Upper lobe of right lung (tissue), 1 donor: ENCODE data around the gene ABRAXAS1. TPM values are rescaled to one million over a fixed set of nuclear protein-coding genes. Genes with fewer than 3 reads are reported as not detected.
"Not testable (repeated sequence)": the region's sequence is repeated elsewhere in the genome, so short reads cannot be mapped to it uniquely, and the experiment has no call there.

Experiments
- ATAC-seq: fragments of 200-7000 bp; cut with Tn5 transposase; one replicate; pipeline ENCODE4 v1.9.1; 2020; ENCODE audit warnings: mild to moderate bottlenecking, moderate library complexity
- DNase-seq: peaks from one replicate; pipeline ENCODE4 v3.0.0-alpha.2; 2020
- H3K27ac ChIP-seq: fragments of 200-600 bp; one replicate; pipeline ENCODE4 v1.8.0; 2022
- H3K27me3 ChIP-seq: fragments of 200-600 bp; one replicate; pipeline ENCODE4 v1.8.0; 2022; ENCODE audit warnings: mild to moderate bottlenecking
- H3K36me3 ChIP-seq: fragments of 200-600 bp; one replicate; pipeline ENCODE4 v1.8.0; 2022
- H3K4me1 ChIP-seq: fragments of 200-600 bp; one replicate; pipeline ENCODE4 v1.8.0; 2022
- H3K4me3 ChIP-seq: fragments of 200-600 bp; one replicate; pipeline ENCODE4 v1.8.0; 2022; ENCODE audit warnings: mild to moderate bottlenecking
- H3K9me3 ChIP-seq: fragments of 200-600 bp; one replicate; pipeline ENCODE4 v1.8.0; 2022
- intact Hi-C: fragments of 100-400 bp; cut with DNase I; formaldehyde crosslinking; loops from one replicate; pipeline ENCODE4 v1.11.0; 2022
- total RNA-seq: library from RNA; stranded (reverse); fragmentation: NEBNext Ultra II Directional; extraction: Animal tissue kit (Norgen Biotek cat#: 25700); gene quantifications from one replicate; pipeline ENCODE4 v1.2.1, GENCODE V29; 2021
- TF ChIP-seq, protein P1 (sequence below): fragments of 200-600 bp; IDR thresholded peaks from one replicate; pipeline ENCODE4 v1.8.0; 2022; ENCODE audit warnings: antibody characterized with exemption
- donor health status: DM: no; HTN: yes; CAD: no; lungs with severe emphysema.

ABRAXAS1 gene
- total RNA-seq, 1 donor from 2014 or later: 12.0 TPM

DNA sequence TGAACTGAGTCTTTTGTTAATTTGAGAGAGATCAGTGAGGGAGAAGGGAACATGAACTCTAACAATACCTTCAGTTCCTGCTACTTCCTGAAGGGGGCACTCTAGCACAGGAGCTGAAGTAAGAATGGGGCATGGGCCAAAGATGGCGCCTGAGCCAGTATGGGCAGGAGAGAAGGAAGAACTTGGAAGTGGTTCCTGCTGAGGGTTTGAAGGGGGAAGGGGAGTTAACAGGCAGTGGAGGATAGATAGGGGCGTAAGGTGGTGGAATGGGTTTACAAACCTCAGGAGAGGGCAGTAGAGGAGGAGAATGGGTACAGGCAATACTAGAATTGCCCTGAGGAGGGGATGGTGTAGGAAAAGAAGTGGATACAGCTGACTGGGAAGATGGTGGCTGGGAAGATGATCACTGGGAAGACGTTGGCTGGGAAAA is 24.3 kb upstream of the ABRAXAS1 start:
- H3K27me3 ChIP-seq, H3K9me3 ChIP-seq, H3K4me3 ChIP-seq, H3K36me3 ChIP-seq, H3K4me1 ChIP-seq, H3K27ac ChIP-seq: not testable (repeated sequence)
- ATAC-seq (peak; percentile 86), DNase-seq (peak; percentile 70)
- intact Hi-C loops: loop anchor here (10.0 kb wide), 1 partner anchor 126 kb away; no protein-coding TSS in a partner anchor
- TF ChIP-seq, protein P1, sequence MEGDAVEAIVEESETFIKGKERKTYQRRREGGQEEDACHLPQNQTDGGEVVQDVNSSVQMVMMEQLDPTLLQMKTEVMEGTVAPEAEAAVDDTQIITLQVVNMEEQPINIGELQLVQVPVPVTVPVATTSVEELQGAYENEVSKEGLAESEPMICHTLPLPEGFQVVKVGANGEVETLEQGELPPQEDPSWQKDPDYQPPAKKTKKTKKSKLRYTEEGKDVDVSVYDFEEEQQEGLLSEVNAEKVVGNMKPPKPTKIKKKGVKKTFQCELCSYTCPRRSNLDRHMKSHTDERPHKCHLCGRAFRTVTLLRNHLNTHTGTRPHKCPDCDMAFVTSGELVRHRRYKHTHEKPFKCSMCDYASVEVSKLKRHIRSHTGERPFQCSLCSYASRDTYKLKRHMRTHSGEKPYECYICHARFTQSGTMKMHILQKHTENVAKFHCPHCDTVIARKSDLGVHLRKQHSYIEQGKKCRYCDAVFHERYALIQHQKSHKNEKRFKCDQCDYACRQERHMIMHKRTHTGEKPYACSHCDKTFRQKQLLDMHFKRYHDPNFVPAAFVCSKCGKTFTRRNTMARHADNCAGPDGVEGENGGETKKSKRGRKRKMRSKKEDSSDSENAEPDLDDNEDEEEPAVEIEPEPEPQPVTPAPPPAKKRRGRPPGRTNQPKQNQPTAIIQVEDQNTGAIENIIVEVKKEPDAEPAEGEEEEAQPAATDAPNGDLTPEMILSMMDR: peak; percentile 82

DNA sequence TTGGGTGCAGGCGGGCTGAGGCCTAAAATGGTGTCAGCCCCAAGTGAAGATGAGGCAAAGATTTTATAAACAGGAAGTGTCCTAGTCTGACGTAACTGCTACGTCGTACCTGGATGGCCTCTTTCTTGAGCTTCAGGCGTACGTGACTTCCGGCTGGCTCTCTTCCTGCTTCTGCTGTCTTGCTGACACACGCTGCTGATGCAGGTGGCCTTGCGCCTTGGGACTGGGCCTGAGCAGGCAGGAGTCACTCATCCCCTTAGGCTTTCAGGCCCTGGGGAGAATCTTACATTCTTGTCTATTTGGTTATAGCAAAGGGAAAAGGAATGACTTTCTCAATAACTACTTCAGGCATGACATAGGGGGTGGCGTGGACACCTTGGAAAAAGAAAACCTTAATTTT is 20.1 kb upstream of the ABRAXAS1 start:
- no peak for DNase-seq
- Histone ChIP-seq H3K4me1 (no peaks in the 10 kb centered on the region), H3K36me3 (no peaks in the 10 kb centered on the region), H3K27ac (no peak overlapping the region), H3K4me3 (no peak overlapping the region), H3K27me3 (no peaks in the 10 kb centered on the region), H3K9me3 (no peaks in the 10 kb centered on the region)
- no peak for ATAC-seq
- TF ChIP-seq, protein P1: no peak
- intact Hi-C loops: loop anchor here (10.0 kb wide), 1 partner anchor 130 kb away; no protein-coding TSS in a partner anchor

DNA sequence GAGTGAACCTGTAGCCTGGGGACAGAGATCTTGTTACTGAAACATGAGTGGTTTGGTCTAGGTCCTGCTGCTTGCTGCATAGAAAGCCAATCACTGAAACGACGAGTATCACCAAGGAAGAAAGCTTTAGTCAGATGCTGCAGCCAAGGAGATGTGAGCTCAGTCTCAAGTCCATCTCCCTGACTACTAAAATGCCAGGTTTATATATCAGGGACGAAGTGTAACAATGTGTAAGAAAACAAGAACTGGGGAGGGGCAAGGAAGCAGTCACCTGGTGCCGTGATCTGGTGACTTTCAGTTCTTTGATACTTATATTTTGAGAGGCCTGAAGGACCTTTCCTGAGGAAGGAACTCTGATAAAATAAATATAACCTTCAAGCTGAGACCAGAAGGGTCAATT is 19.6 kb upstream of the ABRAXAS1 start:
- H3K36me3 ChIP-seq: no peaks in the 10 kb centered on the region
- intact Hi-C loops: loop anchor here (10.0 kb wide), 1 partner anchor 130 kb away; no protein-coding TSS in a partner anchor
- H3K27ac ChIP-seq: peak overlapping the region; percentile 49
- H3K4me3 ChIP-seq: no peak overlapping the region
- ATAC-seq: peak; percentile 62
- H3K9me3 ChIP-seq: no peaks in the 10 kb centered on the region
- no peaks in the 10 kb centered on the region for H3K4me1 ChIP-seq
- no peak for DNase-seq
- TF ChIP-seq, protein P1: no peak
- H3K27me3 ChIP-seq: no peaks in the 10 kb centered on the region

DNA sequence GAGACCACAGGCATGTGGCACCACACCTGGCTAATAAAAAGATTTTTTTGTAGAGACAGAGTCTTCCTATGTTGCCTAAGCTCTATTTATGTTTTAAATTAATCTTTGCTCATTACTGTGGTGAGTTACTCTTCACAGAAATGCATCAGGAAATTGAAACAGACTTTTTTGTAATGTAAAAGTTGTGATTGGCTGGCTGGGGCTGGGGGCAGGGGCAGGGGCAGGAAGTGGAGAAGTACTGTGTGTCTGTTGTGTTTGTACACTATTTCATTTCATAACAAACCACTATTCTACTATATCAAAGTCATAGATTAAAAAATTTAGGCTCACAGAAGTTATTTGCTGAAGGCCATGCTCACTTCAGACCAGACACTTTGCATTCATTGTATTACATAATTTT is 19.1 kb upstream of the ABRAXAS1 start:
- no peaks in the 10 kb centered on the region for H3K9me3 ChIP-seq
- ATAC-seq (no peak), DNase-seq (no peak)
- intact Hi-C loops: loop anchor here (10.0 kb wide), 1 partner anchor 131 kb away; no protein-coding TSS in a partner anchor
- H3K4me1 ChIP-seq: no peaks in the 10 kb centered on the region
- TF ChIP-seq, protein P1: no peak
- no peak overlapping the region for H3K4me3 ChIP-seq
- H3K27ac ChIP-seq: peak overlapping the region; percentile 49
- H3K27me3 ChIP-seq: no peaks in the 10 kb centered on the region
- no peaks in the 10 kb centered on the region for H3K36me3 ChIP-seq

DNA sequence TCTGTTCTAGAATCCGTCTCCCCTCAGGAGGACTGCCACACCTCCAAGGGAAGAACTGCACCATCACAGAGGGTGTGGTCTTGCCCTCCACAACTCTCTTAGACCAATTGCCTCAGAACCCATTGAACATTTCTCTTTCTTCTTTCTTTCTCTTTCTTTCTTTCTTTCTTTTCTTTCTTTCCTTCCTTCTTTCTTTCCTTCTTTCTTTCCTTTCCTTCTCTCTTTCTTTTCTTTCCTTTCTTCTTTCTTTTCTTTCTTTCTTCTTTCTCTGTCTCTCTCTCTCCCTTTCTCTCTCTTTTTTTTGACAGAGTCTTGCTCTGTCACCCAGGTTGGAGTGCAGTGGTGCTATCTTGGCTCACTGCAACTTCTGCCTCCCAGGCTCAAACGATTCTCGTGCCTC is 16.8 kb upstream of the ABRAXAS1 start:
- H3K4me3 ChIP-seq, DNase-seq, H3K27ac ChIP-seq, ATAC-seq, H3K9me3 ChIP-seq, H3K4me1 ChIP-seq, H3K27me3 ChIP-seq, H3K36me3 ChIP-seq: not testable (repeated sequence)
- intact Hi-C loops: loop anchor here (10.0 kb wide), 1 partner anchor 133 kb away; no protein-coding TSS in a partner anchor

DNA sequence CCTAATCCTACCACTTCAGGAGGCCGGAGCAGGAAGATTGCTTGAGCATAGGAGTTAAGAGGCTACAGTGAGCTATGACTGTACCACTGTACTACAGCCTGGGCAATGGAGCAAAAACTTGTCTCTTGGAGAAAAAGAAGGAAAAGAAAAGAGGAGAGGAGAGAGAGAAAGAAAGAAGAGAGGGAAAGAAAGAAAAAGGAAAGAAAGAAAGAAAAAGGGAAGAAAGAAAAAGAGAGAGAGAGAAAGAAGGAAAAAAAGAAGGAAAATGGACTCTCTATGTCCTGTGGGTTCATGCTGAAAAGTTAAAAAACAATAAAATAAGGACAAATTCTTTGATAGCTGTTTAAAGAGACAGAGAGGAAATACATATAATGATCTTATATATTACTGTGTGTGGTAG is 13.3 kb upstream of the ABRAXAS1 start:
- H3K4me3 ChIP-seq: no peak overlapping the region
- no peak for DNase-seq
- no peaks in the 10 kb centered on the region for H3K9me3 ChIP-seq
- H3K27me3 ChIP-seq: no peaks in the 10 kb centered on the region
- no peak for ATAC-seq
- H3K4me1 ChIP-seq: no peaks in the 10 kb centered on the region
- no peaks in the 10 kb centered on the region for H3K36me3 ChIP-seq
- TF ChIP-seq, protein P1: no peak
- H3K27ac ChIP-seq: no peak overlapping the region
- intact Hi-C loops: no loop called here

DNA sequence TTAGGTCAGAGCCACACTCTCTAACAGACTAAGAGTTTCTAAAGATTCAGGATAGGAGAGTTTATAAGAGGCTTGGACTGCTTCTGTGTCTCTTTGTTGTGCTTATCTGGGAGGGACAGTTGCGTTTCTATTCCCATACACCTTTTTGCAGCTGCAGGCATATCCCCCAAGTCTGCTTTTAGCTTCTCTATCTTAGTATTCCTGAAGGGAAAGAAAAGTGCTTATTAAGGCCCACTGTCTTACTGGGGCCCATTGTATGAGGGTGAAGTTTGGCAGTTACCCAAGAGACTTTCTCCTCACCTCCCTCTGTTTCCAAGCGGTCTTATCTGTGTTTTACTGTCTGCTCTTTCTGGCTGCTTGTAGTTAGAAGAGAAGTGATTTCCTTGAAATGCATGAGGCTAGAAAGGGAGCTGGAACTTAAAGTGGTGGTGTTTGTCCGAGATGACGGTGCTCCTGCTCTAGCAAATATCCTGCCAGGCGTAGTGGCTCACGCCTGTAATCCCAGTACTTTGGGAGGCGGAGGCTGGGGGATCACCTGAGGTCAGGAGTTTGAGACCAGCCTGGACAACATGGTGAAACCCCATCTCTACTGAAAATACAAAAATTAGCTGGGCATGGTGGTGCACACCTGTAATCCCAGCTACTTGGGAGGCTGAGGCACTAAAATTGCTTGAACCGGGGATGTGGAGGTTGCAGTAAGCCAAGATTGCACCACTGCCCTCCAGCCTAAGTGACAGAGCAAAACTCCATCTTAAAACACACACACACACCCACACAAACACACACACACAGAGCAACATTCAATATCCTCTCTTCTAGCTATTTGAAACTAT is 11.4 kb upstream of the ABRAXAS1 start:
- H3K27ac ChIP-seq, ATAC-seq, H3K36me3 ChIP-seq, H3K27me3 ChIP-seq, H3K4me1 ChIP-seq, H3K9me3 ChIP-seq, H3K4me3 ChIP-seq, intact Hi-C loops, DNase-seq: not testable (repeated sequence)
